GM12875 (cell line): ENCODE results near the gene TLE6.

Source experiments
- H3K4me3 ChIP-seq: one replicate; pipeline ENCODE4 v1.5.1; 2011; ENCODE audit warnings: low read depth, low read length, control low read depth
- TF ChIP-seq, protein P1 (sequence below): IDR thresholded peaks from 2 replicates; pipeline ENCODE4 v1.5.1; 2011; ENCODE audit warnings: low read depth, mild to moderate bottlenecking, control low read depth, inconsistent platforms, low read length, moderate library complexity, borderline replicate concordance; ENCODE audit not compliant: insufficient read depth

The TLE6 gene

DNA sequence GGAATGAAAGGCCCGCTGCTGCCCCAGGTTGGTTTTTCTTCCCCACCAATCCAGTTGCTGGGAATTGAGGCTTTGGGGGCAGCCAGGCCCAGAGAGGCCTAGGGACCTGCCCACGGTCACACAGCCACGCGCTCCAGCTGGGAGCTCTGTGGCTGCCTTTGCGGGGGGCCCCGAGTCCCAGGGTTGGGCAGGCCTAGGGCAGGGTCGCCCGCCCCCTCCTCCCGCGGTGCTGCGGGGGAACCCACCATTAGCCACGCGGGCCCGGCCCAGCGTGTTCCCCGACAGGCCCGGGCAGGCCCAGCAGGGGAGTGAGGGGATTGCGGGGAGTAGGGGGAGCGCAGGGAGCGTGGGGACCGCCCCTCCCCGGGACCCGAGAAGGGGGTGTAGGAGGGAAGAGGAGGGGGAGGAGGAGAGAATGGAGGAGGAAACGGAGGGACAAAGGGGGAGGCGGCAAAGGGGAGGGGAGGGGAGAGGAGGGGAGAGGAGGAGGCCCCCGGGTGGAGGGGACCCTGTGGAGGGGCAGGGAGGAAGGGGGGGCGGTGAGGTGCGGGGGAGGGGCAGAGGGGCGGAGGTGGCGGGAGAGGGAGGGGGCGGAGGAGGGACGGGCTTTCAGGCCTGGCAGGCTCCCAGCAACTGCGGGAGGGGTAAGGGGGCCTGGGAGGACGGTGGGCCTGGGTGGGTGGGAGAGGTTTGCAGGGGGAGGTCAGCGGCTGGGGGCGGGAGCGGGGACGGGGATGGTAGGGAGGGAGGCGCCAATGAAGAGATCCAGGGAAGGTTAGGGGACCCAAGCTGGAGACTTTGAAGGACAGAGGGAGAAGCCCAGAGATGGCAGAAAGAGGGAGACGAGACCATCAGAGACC is 64.6 kb downstream of the TLE6 start:
- TF ChIP-seq, protein P1, sequence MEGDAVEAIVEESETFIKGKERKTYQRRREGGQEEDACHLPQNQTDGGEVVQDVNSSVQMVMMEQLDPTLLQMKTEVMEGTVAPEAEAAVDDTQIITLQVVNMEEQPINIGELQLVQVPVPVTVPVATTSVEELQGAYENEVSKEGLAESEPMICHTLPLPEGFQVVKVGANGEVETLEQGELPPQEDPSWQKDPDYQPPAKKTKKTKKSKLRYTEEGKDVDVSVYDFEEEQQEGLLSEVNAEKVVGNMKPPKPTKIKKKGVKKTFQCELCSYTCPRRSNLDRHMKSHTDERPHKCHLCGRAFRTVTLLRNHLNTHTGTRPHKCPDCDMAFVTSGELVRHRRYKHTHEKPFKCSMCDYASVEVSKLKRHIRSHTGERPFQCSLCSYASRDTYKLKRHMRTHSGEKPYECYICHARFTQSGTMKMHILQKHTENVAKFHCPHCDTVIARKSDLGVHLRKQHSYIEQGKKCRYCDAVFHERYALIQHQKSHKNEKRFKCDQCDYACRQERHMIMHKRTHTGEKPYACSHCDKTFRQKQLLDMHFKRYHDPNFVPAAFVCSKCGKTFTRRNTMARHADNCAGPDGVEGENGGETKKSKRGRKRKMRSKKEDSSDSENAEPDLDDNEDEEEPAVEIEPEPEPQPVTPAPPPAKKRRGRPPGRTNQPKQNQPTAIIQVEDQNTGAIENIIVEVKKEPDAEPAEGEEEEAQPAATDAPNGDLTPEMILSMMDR, result no peak
- no peak overlapping the region for H3K4me3 ChIP-seq

DNA sequence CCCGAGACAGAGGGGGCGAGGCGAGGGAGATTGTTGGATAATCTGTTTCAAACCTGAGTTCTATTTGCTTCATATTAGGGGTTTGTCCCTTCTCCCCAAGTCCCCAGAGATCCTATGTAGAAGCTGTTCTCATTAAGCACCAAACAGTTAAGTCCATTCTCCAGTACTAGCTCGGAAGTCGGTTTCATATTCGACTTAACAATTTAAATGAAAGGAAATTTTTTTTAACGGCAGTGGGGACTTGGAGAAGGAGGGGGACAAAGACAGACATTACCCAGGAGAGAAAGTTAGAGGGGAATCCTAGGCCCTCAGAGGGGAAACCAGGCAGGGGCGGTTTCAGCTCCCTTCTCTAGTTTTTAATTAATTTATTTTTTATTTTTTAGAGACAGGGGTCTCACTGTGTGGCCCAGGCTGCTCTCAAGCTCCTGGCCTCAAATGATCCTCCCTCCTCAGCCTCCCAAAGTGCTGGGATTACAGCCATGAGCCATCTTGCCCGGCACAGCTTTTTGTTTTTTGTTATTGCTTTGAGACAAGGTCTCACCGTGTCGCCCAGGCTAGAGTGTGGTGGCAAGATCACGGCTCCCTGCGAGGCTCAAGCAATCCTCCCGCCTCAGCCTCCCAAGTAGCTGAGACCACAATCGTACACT is 65.4 kb downstream of the TLE6 start:
- H3K4me3 ChIP-seq, result no peak overlapping the region
- TF ChIP-seq, protein P1, result no peak
